ENCODE results near the gene ELOVL5.

DNA sequence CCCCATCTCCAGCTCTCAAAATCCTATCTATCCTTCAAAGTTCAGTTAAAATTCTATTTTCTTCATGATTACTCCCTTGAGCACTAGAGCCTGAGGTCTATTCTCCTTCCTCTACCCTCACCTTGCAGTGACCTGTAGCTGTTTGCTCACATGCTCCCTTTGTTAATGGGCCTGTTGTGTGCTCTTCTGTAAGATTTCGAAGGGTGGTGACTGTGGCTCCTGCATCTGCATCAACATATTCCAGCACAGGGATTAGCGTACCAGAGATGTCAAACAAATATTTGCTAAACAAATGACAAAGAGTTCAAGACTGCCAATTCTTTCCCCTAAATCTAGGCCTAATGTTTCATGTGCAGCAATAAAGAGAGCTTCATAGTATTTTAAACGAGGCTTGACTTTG is 69.5 kb downstream of the ELOVL5 start:
- TF ChIP-seq, protein P1, sequence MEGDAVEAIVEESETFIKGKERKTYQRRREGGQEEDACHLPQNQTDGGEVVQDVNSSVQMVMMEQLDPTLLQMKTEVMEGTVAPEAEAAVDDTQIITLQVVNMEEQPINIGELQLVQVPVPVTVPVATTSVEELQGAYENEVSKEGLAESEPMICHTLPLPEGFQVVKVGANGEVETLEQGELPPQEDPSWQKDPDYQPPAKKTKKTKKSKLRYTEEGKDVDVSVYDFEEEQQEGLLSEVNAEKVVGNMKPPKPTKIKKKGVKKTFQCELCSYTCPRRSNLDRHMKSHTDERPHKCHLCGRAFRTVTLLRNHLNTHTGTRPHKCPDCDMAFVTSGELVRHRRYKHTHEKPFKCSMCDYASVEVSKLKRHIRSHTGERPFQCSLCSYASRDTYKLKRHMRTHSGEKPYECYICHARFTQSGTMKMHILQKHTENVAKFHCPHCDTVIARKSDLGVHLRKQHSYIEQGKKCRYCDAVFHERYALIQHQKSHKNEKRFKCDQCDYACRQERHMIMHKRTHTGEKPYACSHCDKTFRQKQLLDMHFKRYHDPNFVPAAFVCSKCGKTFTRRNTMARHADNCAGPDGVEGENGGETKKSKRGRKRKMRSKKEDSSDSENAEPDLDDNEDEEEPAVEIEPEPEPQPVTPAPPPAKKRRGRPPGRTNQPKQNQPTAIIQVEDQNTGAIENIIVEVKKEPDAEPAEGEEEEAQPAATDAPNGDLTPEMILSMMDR (IDR thresholded peaks at IDR 0.05; ENCODE audit: low read length), result no peak
- TF ChIP-seq EZH2 (IDR thresholded peaks at IDR 0.05; ENCODE audit: borderline replicate concordance, low read length), result no peak

All from OCI-LY1 (cell line).